AG09319 (cell line): Measurements from ENCODE around the gene ZNF780B.
"Not testable (repeated sequence)": the region's sequence is repeated elsewhere in the genome, so short reads cannot be mapped to it uniquely, and the experiment has no call there.

ENCODE experiments used
- DNase-seq: peaks from one replicate; pipeline ENCODE4 v3.0.0-alpha.2; 2010; ENCODE audit warnings: low read depth; ENCODE audit errors: extremely low read depth
- TF ChIP-seq, protein P1 (sequence below): IDR thresholded peaks from 2 replicates; pipeline ENCODE4 v1.5.1; 2011; ENCODE audit warnings: low read depth, mild to moderate bottlenecking, inconsistent platforms, low read length, moderate library complexity

Gene ZNF780B

GRCh38 chr19:40070058-40070457 lies 14.0 kb upstream of the ZNF780B start:
- no peak for DNase-seq
- TF ChIP-seq, protein P1, sequence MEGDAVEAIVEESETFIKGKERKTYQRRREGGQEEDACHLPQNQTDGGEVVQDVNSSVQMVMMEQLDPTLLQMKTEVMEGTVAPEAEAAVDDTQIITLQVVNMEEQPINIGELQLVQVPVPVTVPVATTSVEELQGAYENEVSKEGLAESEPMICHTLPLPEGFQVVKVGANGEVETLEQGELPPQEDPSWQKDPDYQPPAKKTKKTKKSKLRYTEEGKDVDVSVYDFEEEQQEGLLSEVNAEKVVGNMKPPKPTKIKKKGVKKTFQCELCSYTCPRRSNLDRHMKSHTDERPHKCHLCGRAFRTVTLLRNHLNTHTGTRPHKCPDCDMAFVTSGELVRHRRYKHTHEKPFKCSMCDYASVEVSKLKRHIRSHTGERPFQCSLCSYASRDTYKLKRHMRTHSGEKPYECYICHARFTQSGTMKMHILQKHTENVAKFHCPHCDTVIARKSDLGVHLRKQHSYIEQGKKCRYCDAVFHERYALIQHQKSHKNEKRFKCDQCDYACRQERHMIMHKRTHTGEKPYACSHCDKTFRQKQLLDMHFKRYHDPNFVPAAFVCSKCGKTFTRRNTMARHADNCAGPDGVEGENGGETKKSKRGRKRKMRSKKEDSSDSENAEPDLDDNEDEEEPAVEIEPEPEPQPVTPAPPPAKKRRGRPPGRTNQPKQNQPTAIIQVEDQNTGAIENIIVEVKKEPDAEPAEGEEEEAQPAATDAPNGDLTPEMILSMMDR: no peak

GRCh38 chr19:40059624-40060023 lies 3.6 kb upstream of the ZNF780B start:
- DNase-seq: no peak
- TF ChIP-seq, protein P1: no peak

- no peak for DNase-seq
- TF ChIP-seq, protein P1: no peak
Measured at GRCh38 chr19:40057166-40057565, 1.1 kb upstream of the ZNF780B start.

DNA sequence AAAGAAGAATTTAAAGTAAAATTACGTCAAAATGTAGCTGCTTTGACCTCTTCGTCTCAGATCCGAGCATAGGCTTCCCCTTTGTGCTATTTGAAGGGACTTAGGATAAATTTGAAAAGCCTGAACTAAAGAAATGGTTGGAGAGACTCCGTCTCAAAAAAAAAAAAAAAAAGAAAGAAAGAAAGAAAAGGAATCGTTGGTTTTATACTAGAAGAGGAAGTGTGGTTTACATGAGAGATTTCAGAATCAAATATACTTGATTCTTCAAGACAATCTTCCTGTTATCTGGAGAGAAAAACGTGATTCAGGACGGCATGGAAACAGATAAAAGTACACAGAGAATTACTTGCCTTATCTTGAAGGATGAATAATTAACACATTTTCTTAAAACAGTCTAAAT lies 474 bp upstream of the ZNF780B start:
- TF ChIP-seq, protein P1: no peak
- no peak for DNase-seq

DNA sequence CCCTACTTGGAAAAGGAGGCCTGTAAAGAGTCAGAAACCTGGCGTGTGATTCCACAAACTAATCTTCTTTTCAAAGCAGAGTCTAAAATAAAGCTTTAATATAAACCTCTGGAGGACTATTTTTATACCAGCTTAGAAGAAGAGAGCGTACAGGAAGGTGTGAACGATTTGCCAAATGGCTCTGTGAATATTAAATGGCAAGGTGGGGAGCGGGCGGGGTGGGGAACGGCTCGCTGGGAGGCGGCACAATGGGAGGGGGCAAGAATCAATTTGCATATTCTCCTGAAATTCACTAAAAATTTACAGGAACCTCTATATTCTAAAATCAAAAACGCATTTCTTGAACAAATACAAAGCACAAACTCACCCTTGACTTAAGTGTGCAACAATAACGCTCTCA lies 982 bp downstream of the ZNF780B start:
- TF ChIP-seq, protein P1: no peak
- no peak for DNase-seq

GRCh38 chr19:40054632-40055031 lies 1.4 kb downstream of the ZNF780B start:
- DNase-seq: no peak
- TF ChIP-seq, protein P1: no peak

GRCh38 chr19:40053491-40053890 lies 2.5 kb downstream of the ZNF780B start:
- DNase-seq: no peak
- TF ChIP-seq, protein P1: no peak

GRCh38 chr19:40041718-40042117 lies 14.3 kb downstream of the ZNF780B start:
- DNase-seq: not testable (repeated sequence)

DNA sequence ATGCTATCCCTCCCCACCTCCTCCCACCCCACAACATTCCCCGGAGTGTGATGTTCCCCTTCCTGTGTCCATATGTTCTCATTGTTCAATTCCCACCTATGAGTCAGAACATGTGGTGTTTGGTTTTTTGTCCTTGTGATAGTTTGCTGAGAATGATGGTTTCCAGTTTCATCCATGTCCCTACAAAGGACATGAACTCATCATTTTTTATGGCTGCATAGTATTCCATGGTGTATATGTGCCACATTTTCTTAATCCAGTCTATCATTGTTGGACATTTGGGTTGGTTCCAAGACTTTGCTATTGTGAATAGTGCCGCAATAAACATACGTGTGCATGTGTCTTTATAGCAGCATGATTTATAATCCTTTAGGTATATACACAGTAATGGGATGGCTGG lies 18.0 kb downstream of the ZNF780B start:
- DNase-seq: not testable (repeated sequence)
